GM18526 (cell line): ENCODE results near the gene R3HDM1.

Experiments
- POLR2A ChIP-seq: IDR thresholded peaks from 3 replicates; pipeline ENCODE4 v1.6.1; 2011; ENCODE audit not compliant: insufficient read length; ENCODE audit errors: extremely low read depth

The R3HDM1 gene

GRCh38 chr2:135531231-135532197, at the start of gene R3HDM1:
Gene R3HDM1 (plus strand): TSS chr2:135531484. CDS start chr2:135604846, 73,362 bp downstream.
- peak; percentile 56 for TF ChIP-seq POLR2A

DNA sequence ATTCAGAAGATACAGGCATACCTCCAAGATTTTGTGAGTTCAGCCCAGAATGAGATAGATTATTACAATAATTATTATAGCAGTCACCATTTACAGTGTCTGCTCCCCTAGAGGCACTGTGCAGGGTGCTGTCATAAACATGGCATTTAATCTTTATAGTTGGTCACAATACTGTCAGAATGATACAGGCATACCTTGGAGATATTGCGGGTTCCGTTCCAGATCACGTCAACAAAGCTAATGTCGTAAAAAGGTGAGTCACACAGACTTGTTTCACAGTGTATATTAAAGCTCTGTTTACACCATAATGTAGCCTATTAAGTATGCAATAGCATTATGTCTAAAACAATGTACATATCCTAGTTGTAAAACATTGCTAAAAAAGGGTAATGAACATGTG, 45.8 kb upstream of the R3HDM1 start:
- TF ChIP-seq POLR2A: no peak

DNA sequence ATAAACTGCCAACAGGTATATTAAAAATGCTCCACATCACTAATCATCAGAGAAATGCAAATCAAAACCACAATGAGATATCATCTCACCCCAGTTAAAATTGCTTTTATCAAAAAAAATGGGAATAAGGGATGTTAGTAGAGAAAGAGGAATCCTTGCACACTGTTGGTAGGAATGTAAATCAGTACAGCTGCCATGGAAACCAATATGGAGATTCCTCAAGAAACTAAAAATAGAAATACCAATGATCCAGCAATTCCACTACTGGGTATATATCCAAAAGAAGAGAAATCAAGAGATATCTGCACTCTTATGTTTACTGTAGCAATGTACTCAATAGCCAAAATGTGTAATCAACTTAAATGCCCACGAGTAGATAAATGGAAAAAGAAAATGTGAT, 40.9 kb upstream of the R3HDM1 start:
- no peak for TF ChIP-seq POLR2A

DNA sequence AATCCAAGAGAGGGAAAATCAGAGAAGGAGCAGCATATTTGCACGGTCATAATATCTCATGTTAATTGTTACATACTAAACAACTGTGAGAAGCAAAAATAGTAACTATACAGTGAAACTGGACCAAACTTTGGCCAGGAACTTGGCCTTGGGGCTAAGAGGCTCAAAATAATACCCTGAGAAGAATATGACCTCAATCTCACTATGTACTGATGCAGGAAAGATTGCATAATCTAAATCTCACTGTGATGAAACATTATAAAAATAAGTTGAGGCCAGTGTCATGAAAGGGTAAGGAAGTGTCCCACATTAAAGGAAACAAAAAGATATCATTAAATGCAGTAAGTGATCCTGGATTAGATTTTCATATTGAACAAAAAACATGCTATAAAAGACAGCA, 36.8 kb upstream of the R3HDM1 start:
- TF ChIP-seq POLR2A: no peak

DNA sequence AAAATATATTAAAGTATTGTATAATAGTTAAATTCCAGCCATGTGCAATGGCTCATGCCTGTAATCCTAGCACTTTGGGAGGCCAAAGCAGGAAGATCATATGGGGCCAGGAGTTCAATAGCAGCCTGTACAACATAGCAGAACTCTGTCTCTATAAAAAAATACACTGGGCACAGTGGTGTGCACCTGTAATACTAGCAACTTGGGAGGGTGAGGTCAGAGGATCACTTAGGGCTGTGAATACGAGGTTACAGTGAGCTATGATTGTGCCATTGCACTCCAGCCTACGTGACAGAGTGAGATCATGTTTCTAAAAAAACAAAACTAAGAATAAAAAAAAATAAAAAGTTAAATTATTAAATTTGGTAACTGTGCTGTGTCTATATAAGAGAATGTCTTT, 36.4 kb upstream of the R3HDM1 start:
- TF ChIP-seq POLR2A: no peak

- no peak for TF ChIP-seq POLR2A
Observed at GRCh38 chr2:135504811-135505210, 26.5 kb upstream of the R3HDM1 start.

DNA sequence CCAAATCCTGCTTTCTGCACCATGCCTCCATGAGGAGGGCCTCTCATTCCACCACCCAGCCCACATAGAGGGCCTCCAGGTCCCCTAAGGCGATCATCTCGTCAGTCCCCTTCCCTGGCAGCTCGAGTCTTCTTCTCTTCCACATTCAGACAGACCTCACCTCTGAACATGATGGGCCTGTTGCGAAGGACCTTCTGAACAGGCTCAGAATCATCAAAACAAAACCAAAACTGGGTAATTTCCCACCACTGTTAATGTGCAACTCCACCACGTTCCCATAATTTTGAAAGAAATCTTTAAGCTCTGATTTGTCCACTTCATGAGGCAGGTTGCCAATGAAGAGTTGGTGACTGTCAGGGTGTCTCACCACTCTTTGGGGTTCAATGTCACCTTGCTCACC, 20.7 kb upstream of the R3HDM1 start:
- no peak for TF ChIP-seq POLR2A

DNA sequence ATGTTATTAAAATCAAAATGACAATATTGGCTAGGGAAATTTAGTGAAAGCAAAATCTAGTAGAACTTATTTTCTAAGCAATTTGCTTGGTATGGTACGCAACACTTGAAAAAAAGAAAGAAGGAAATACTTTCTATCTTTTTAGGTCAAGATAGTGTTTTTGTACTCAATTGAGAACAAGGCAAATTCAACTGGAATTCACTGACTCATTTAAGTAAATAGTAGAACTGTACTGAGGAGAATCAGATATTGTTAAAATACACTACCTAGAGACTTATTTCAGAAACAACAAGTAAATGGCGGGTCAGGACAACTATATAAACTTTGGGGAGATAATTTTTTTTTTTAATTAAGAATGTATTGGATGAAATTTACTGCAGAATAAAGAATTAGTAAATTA, 19.2 kb upstream of the R3HDM1 start:
- TF ChIP-seq POLR2A: no peak

- TF ChIP-seq POLR2A: no peak
Observed at GRCh38 chr2:135525786-135526185, 5.5 kb upstream of the R3HDM1 start.

DNA sequence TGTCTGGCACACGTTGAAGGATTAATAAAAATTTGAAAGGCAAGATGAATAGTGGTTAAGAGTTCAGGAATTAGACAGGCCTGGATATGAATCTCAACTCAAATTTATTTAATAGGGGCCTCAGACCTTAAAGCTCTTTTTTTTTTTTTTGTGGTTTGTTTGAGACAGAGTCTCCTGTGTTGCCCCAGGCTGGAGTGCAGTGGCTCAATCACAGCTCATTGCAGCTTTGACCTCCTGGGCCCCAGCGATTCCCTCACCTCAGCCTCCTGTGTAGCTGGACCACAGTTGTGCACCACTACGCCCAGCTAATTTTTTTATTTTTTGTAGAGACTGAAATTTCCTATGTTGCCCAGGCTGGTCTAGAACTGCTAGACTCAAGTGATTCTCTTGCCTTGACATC, 3.3 kb upstream of the R3HDM1 start:
- TF ChIP-seq POLR2A: no peak

GRCh38 chr2:135530313-135531230, 712 bp upstream of the R3HDM1 start, which contains the start of gene ZRANB3:
Gene ZRANB3 (minus strand): TSS chr2:135531218.
- peak; percentile 45 for TF ChIP-seq POLR2A

- no peak for TF ChIP-seq POLR2A
Observed at GRCh38 chr2:135532581-135532980, 1.3 kb downstream of the R3HDM1 start.

DNA sequence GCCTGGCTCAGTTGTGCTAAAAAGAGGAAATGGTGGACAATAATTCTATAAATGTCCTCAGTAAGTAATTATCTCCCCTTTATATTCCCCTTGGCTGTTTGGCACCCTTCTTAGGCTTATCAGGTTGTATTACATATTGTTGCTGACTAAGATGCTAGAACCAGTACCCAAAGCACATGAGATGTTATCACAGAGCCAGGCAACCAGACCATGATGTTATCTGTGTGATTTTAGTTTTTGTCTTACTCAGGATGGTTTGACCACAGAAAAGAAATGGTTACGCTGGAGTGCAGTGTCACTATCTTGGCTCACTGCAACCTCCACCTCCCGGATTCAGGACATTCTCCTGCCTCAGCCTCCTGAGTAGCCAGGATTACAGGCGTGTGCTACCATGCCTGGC, 15.2 kb downstream of the R3HDM1 start:
- no peak for TF ChIP-seq POLR2A

- no peak for TF ChIP-seq POLR2A
Observed at GRCh38 chr2:135547311-135547710, 16.0 kb downstream of the R3HDM1 start.

DNA sequence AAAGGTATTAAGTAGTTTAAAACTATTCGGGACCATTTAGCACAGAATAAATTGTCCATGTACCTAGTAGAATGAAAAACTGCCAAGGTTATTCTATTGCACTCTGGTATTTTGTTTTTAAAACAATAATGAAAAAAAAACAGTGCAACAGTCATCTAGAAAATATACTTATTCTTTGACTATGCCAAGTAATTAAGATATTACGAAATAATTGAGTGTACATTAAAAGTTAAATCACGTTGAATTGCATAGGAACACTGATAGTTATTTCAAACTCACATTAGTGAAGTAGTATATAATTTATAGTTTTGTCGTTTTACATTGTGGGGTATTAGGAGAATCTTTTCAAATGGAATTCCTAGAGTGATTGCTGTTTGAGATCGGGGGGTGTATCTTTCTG, 20.1 kb downstream of the R3HDM1 start:
- TF ChIP-seq POLR2A: no peak

GRCh38 chr2:135552887-135553286, 21.6 kb downstream of the R3HDM1 start:
- no peak for TF ChIP-seq POLR2A

GRCh38 chr2:135555311-135555710, 24.0 kb downstream of the R3HDM1 start:
- TF ChIP-seq POLR2A: no peak
